HepG2 (cell line): ENCODE results near the gene ATP12A.

ENCODE experiments used
- CERS6 ChIP-seq: sonication (generic); formaldehyde crosslinking; IDR thresholded peaks from 2 replicates; pipeline ENCODE4 v1.5.0; 2020; ENCODE audit warnings: missing genetic modification reagents
- CHD4 ChIP-seq: fragments of 200-600 bp; sonication (generic); IDR thresholded peaks from 2 replicates; pipeline ENCODE4 v1.7.0; 2017; ENCODE audit warnings: mild to moderate bottlenecking, low read length, borderline replicate concordance
- EP300 ChIP-seq, 3 experiments: sonication (generic) in 1 of 3; formaldehyde crosslinking in 1 of 3; IDR thresholded peaks; 2 replicates each; pipeline versions ENCODE4 v1.5.1 to v1.6.1; 2011 to 2020; ENCODE audit warnings: low read depth in 2 of 3, low read length in 2 of 3, borderline replicate concordance in 1 of 3, improper control_type of control experiment in 1 of 3, mild to moderate bottlenecking in 1 of 3, missing genetic modification reagents in 1 of 3, moderate library complexity in 1 of 3
- EZH2 ChIP-seq: conservative IDR thresholded peaks from 2 replicates; pipeline ENCODE4 v1.6.1; 2012; ENCODE audit warnings: mild to moderate bottlenecking, low read depth, low read length, moderate library complexity
- NCOR1 ChIP-seq: fragments of 200-600 bp; sonication (generic); IDR thresholded peaks from 2 replicates; pipeline ENCODE4 v1.7.0; 2017; ENCODE audit warnings: antibody characterized with exemption, low read length, borderline replicate concordance
- POLR2A ChIP-seq, 2 experiments: IDR thresholded peaks; 2 replicates each; pipeline ENCODE4 v1.6.1; 2011; ENCODE audit warnings: low read depth in 2 of 2, low read length in 2 of 2, mild to moderate bottlenecking in 1 of 2, moderate library complexity in 1 of 2; ENCODE audit not compliant: insufficient read depth in 1 of 2
- TRIM24 ChIP-seq: sonication (generic); formaldehyde crosslinking; IDR thresholded peaks from 2 replicates; pipeline ENCODE4 v1.8.0; 2022; ENCODE audit warnings: mild to moderate bottlenecking, missing genetic modification reagents
- ZFX ChIP-seq: sonication (generic); formaldehyde crosslinking; IDR thresholded peaks from 2 replicates; pipeline ENCODE4 v1.4.0; 2020; ENCODE audit warnings: mild to moderate bottlenecking, low read depth, missing genetic modification reagents, moderate library complexity
- ZNF296 ChIP-seq: sonication (generic); formaldehyde crosslinking; conservative IDR thresholded peaks from 2 replicates; pipeline ENCODE4 v1.5.0; 2020; ENCODE audit warnings: mild to moderate bottlenecking, missing genetic modification reagents
- ZNF354B ChIP-seq: sonication (generic); formaldehyde crosslinking; IDR thresholded peaks from 2 replicates; pipeline ENCODE4 v1.8.0; 2022; ENCODE audit warnings: mild to moderate bottlenecking, missing genetic modification reagents
- ZNF576 ChIP-seq: sonication (generic); formaldehyde crosslinking; IDR thresholded peaks from 2 replicates; pipeline ENCODE4 v1.4.0; 2020; ENCODE audit warnings: mild to moderate bottlenecking, missing genetic modification reagents
- TF ChIP-seq, protein P1 (sequence below): sonication (generic); formaldehyde crosslinking; conservative IDR thresholded peaks from 2 replicates; pipeline ENCODE4 v1.8.0; 2022; ENCODE audit warnings: low read depth, missing genetic modification reagents
- TF ChIP-seq, protein P2 (sequence below): sonication (generic); formaldehyde crosslinking; IDR thresholded peaks from 2 replicates; pipeline ENCODE4 v1.5.0; 2020; ENCODE audit warnings: mild to moderate bottlenecking, missing genetic modification reagents, moderate library complexity

- no peak for TF ChIP-seq ZNF354B
- no peak for TF ChIP-seq ZFX (CRISPR knock-in tag)
- TF ChIP-seq TRIM24 (CRISPR knock-in tag), result no peak
- TF ChIP-seq EZH2, result no peak
- no peak for TF ChIP-seq NCOR1
- TF ChIP-seq, protein P1, sequence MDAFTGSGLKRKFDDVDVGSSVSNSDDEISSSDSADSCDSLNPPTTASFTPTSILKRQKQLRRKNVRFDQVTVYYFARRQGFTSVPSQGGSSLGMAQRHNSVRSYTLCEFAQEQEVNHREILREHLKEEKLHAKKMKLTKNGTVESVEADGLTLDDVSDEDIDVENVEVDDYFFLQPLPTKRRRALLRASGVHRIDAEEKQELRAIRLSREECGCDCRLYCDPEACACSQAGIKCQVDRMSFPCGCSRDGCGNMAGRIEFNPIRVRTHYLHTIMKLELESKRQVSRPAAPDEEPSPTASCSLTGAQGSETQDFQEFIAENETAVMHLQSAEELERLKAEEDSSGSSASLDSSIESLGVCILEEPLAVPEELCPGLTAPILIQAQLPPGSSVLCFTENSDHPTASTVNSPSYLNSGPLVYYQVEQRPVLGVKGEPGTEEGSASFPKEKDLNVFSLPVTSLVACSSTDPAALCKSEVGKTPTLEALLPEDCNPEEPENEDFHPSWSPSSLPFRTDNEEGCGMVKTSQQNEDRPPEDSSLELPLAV (CRISPR knock-in tag), result no peak
- TF ChIP-seq POLR2A (IDR thresholded peaks at IDR 0.05; ENCODE audit: insufficient read depth in 1 of 2, low read depth in 2 of 2, low read length in 2 of 2), result no peak
- no peak for TF ChIP-seq EP300 (IDR thresholded peaks at IDR 0.05; ENCODE audit: low read depth in 2 of 2, low read length in 2 of 2)
- TF ChIP-seq EP300 (CRISPR knock-in tag; IDR thresholded peaks at IDR 0.05; ENCODE audit: borderline replicate concordance), result no peak
- TF ChIP-seq CERS6 (CRISPR knock-in tag), result no peak
- TF ChIP-seq, protein P2, sequence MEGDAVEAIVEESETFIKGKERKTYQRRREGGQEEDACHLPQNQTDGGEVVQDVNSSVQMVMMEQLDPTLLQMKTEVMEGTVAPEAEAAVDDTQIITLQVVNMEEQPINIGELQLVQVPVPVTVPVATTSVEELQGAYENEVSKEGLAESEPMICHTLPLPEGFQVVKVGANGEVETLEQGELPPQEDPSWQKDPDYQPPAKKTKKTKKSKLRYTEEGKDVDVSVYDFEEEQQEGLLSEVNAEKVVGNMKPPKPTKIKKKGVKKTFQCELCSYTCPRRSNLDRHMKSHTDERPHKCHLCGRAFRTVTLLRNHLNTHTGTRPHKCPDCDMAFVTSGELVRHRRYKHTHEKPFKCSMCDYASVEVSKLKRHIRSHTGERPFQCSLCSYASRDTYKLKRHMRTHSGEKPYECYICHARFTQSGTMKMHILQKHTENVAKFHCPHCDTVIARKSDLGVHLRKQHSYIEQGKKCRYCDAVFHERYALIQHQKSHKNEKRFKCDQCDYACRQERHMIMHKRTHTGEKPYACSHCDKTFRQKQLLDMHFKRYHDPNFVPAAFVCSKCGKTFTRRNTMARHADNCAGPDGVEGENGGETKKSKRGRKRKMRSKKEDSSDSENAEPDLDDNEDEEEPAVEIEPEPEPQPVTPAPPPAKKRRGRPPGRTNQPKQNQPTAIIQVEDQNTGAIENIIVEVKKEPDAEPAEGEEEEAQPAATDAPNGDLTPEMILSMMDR, result no peak
- TF ChIP-seq CHD4, result no peak
- no peak for TF ChIP-seq ZNF296 (CRISPR knock-in tag)
- TF ChIP-seq ZNF576 (CRISPR knock-in tag), result no peak
These were observed 11.7 kb upstream of the ATP12A start for GRCh38 chr13:24668511-24668910.
